ENCODE results near the gene BCKDHA.

BCKDHA gene

DNA sequence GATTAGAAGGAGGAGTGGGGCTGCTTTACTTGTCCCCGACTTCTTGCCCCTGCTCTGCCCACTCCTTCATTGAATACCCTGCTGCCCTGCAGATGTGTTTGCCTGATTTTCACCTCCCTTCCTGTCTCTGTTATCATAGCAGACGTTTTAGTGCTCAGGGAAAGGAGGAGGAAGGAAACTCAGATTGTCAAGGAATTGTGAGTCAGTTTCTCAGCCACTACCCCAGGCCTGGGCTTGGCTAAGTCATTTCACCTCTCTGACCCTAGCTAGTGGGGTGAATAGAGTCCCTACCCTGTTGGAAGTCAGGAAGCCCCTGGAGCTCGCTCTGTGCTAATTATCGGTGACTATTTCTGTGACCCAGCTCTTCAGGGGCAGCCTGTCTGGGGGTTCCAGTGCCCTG is 3.9 kb downstream of the BCKDHA start:
- Histone ChIP-seq H3K27ac (replicated peaks) (no peak overlapping the region), H3K27me3 (ENCODE audit: insufficient read depth, poor library complexity, severe bottlenecking) (no peaks in the 10 kb centered on the region), H3K4me3 (replicated peaks; ENCODE audit: insufficient read depth, low read length) (no peak overlapping the region)
- TF ChIP-seq GABPA (IDR thresholded peaks at IDR 0.05; ENCODE audit: low read depth) (no peak), SPI1 (IDR thresholded peaks at IDR 0.05; ENCODE audit: borderline replicate concordance, low read depth) (no peak), POLR2AphosphoS5 (IDR thresholded peaks at IDR 0.05; ENCODE audit: low read depth) (no peak)
- TF ChIP-seq, protein P1, sequence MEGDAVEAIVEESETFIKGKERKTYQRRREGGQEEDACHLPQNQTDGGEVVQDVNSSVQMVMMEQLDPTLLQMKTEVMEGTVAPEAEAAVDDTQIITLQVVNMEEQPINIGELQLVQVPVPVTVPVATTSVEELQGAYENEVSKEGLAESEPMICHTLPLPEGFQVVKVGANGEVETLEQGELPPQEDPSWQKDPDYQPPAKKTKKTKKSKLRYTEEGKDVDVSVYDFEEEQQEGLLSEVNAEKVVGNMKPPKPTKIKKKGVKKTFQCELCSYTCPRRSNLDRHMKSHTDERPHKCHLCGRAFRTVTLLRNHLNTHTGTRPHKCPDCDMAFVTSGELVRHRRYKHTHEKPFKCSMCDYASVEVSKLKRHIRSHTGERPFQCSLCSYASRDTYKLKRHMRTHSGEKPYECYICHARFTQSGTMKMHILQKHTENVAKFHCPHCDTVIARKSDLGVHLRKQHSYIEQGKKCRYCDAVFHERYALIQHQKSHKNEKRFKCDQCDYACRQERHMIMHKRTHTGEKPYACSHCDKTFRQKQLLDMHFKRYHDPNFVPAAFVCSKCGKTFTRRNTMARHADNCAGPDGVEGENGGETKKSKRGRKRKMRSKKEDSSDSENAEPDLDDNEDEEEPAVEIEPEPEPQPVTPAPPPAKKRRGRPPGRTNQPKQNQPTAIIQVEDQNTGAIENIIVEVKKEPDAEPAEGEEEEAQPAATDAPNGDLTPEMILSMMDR (IDR thresholded peaks at IDR 0.05; ENCODE audit: insufficient read depth, low read length), result no peak
- TF ChIP-seq, protein P2, sequence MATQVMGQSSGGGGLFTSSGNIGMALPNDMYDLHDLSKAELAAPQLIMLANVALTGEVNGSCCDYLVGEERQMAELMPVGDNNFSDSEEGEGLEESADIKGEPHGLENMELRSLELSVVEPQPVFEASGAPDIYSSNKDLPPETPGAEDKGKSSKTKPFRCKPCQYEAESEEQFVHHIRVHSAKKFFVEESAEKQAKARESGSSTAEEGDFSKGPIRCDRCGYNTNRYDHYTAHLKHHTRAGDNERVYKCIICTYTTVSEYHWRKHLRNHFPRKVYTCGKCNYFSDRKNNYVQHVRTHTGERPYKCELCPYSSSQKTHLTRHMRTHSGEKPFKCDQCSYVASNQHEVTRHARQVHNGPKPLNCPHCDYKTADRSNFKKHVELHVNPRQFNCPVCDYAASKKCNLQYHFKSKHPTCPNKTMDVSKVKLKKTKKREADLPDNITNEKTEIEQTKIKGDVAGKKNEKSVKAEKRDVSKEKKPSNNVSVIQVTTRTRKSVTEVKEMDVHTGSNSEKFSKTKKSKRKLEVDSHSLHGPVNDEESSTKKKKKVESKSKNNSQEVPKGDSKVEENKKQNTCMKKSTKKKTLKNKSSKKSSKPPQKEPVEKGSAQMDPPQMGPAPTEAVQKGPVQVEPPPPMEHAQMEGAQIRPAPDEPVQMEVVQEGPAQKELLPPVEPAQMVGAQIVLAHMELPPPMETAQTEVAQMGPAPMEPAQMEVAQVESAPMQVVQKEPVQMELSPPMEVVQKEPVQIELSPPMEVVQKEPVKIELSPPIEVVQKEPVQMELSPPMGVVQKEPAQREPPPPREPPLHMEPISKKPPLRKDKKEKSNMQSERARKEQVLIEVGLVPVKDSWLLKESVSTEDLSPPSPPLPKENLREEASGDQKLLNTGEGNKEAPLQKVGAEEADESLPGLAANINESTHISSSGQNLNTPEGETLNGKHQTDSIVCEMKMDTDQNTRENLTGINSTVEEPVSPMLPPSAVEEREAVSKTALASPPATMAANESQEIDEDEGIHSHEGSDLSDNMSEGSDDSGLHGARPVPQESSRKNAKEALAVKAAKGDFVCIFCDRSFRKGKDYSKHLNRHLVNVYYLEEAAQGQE (IDR thresholded peaks at IDR 0.05; ENCODE audit: insufficient replicate concordance, low read depth), result no peak
- DNase-seq (ENCODE audit: low read depth in 1 of 2, low spot score in 1 of 2), result no peak

DNA sequence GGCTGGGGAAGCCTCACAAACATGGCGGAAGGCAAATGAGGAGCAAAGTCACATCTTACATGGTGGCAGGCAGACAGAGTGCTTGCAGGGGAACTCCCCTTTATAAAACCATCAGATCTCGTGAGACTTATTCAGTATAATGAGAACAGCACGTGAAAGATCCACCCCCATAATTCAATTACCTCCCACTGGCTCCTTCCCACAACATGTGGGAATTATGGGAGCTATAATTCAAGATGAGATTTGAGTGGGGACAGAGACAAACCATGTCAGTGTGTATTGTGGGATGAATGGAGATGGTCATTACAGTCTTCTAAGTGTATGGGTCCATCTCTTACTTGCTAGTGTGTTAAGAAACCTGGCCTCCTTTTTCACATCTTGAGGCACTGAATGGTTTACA is 4.4 kb downstream of the BCKDHA start:
- TF ChIP-seq, protein P2 (IDR thresholded peaks at IDR 0.05; ENCODE audit: insufficient replicate concordance, low read depth), result no peak
- TF ChIP-seq POLR2AphosphoS5 (IDR thresholded peaks at IDR 0.05; ENCODE audit: low read depth) (no peak), GABPA (IDR thresholded peaks at IDR 0.05; ENCODE audit: low read depth) (no peak), SPI1 (IDR thresholded peaks at IDR 0.05; ENCODE audit: borderline replicate concordance, low read depth) (no peak)
- TF ChIP-seq, protein P1 (IDR thresholded peaks at IDR 0.05; ENCODE audit: insufficient read depth, low read length), result no peak
- no peak overlapping the region for H3K27ac ChIP-seq (replicated peaks)

DNA sequence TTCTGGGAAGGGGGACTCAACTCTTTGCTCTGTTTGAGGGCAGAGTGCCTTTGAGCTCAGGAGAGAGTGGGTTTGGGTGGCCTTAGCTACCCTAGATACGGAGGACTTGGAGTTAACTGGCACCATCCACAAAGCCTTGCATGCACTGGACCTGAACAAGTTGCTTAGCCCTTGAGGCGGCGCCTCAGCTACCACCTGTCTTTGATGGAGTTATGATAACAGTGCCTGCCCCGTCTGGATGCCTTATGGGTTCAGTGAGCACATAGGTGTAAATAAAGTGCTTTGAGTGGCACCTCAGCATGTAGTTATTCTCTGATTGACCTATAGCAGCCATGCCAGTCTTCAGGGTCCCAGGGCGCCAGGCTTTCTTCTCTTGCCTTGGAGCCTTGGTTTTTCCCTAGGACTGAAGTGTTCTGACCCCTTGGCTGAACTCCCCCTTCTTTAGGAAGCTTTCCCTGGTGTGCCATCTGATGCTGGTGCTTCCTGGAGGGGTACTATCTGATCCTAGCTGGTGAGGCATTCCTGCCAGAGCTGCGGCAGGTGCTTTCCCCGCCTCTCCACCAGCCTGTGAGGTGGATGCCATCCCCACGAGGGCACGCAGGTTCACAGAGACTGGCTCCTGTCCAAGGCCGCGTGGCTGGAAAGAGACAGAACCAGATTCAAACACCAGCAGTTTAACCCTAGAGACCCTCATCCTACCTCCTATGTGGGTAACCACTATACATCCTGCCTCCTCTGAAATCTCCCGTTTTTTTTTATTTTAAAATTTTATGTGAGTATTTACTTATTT is 5.8 kb downstream of the BCKDHA start:
- DNase-seq (ENCODE audit: low read depth in 1 of 2, low spot score in 1 of 2), result no peak
- Histone ChIP-seq H3K27me3 (ENCODE audit: insufficient read depth, poor library complexity, severe bottlenecking) (no peaks in the 10 kb centered on the region), H3K4me3 (replicated peaks; ENCODE audit: insufficient read depth, low read length) (no peak overlapping the region), H3K27ac (replicated peaks) (no peak overlapping the region)
- TF ChIP-seq, protein P1 (IDR thresholded peaks at IDR 0.05; ENCODE audit: insufficient read depth, low read length), result no peak
- TF ChIP-seq GABPA (IDR thresholded peaks at IDR 0.05; ENCODE audit: low read depth) (no peak), SPI1 (IDR thresholded peaks at IDR 0.05; ENCODE audit: borderline replicate concordance, low read depth) (no peak), POLR2AphosphoS5 (IDR thresholded peaks at IDR 0.05; ENCODE audit: low read depth) (no peak)
- TF ChIP-seq, protein P2 (IDR thresholded peaks at IDR 0.05; ENCODE audit: insufficient replicate concordance, low read depth), result no peak

More for the DNA sequence above, 4.4 kb downstream of the BCKDHA start:
- Histone ChIP-seq H3K27me3 (ENCODE audit: insufficient read depth, poor library complexity, severe bottlenecking) (no peaks in the 10 kb centered on the region), H3K4me3 (replicated peaks; ENCODE audit: insufficient read depth, low read length) (no peak overlapping the region)
- DNase-seq (ENCODE audit: low read depth in 1 of 2, low spot score in 1 of 2), result no peak
